PFSK-1 (cell line): ENCODE results near the gene NOS1.

ENCODE experiments used
- FOXP2 ChIP-seq: optimal IDR thresholded peaks from 2 replicates; pipeline ENCODE3; 2011; ENCODE audit warnings: borderline replicate concordance, control low read depth, inconsistent platforms; ENCODE audit not compliant: insufficient read depth; ENCODE audit errors: extremely low read length, extremely low read depth
- POLR2AphosphoS5 ChIP-seq: IDR thresholded peaks from 2 replicates; pipeline ENCODE4 v1.6.1; 2012; ENCODE audit warnings: low read depth, mild to moderate bottlenecking, control low read depth, low read length, moderate library complexity
- REST ChIP-seq, 2 experiments: IDR thresholded peaks; 2 replicates each; pipeline versions ENCODE4 v1.6.1 to v1.8.0; 2011 to 2012; ENCODE audit warnings: low read depth in 2 of 2, low read length in 2 of 2, control low read depth in 1 of 2, inconsistent platforms in 1 of 2, mild to moderate bottlenecking in 1 of 2, moderate library complexity in 1 of 2; ENCODE audit not compliant: insufficient read depth in 1 of 2
- SIN3A ChIP-seq: IDR thresholded peaks from 2 replicates; pipeline ENCODE4 v1.6.1; 2012; ENCODE audit warnings: mild to moderate bottlenecking, low read length, moderate library complexity, borderline replicate concordance; ENCODE audit not compliant: insufficient read depth
- TAF1 ChIP-seq: IDR thresholded peaks from 2 replicates; pipeline ENCODE4 v1.6.1; 2012; ENCODE audit warnings: low read length, control low read depth, borderline replicate concordance; ENCODE audit not compliant: insufficient read depth

NOS1 gene

GRCh38 chr12:117172168-117172567 lies 189.3 kb downstream of the NOS1 start:
- no peak for TF ChIP-seq POLR2AphosphoS5
- no peak for TF ChIP-seq SIN3A

DNA sequence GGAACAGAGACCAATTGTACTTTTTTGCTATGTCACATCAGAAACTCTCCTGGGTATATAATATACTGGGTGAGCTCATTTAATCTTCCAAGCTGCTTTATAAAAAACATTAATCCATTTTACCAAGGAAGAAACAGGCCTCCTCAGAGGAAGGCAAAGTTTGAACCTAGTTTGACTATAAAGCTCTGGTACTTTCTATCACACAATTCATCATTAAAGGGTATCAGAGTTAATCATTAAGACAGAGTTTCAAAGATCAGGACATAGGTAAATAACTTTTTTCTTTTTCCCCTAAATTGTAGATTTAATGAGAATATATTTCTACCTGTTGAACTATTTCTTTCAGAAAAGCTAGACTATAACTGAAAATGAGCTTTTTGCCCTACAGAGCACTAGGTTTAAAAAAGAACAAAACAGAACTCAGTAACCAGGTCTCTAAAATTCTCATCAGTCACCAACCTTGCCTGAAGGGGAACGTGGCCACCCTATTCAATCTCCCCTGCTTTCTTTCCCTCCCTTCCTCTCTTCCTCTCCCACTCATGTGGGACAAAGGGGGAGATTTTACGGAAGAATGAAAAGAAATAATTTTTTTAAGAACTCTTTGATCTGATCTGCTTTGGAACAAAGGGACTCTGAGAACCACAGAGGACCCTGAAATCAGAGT lies 189.8 kb downstream of the NOS1 start:
- TF ChIP-seq FOXP2 (no peak), POLR2AphosphoS5 (no peak), SIN3A (no peak)

DNA sequence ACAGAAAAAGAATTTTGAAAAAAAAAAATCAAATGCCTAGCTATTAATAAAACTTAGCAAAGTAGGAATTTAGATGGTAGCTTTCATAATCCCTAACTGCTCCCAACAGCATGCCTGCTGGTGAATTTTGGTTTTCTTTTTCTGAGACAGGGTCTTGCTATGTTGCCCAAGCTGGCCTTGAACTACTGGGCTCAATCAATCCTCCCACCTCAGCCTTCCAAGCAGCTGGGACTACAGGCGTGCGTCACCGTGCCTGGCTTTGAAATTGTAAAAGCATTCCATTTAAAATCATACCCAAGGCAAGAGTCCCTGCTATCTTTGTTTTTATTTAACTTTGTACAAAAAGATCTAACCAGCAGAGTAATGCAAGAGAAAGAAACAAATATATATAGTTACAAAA lies 191.9 kb downstream of the NOS1 start:
- TF ChIP-seq SIN3A: no peak
- no peak for TF ChIP-seq FOXP2
- no peak for TF ChIP-seq TAF1
- no peak for TF ChIP-seq REST (IDR thresholded peaks at IDR 0.05; ENCODE audit: insufficient read depth in 1 of 2, low read depth in 2 of 2, low read length in 2 of 2)
- TF ChIP-seq POLR2AphosphoS5: no peak

GRCh38 chr12:117168976-117169375 lies 192.4 kb downstream of the NOS1 start:
- no peak for TF ChIP-seq FOXP2
- no peak for TF ChIP-seq TAF1
- TF ChIP-seq POLR2AphosphoS5: no peak
- TF ChIP-seq REST (IDR thresholded peaks at IDR 0.05; ENCODE audit: insufficient read depth in 1 of 2, low read depth in 2 of 2, low read length in 2 of 2): no peak
- TF ChIP-seq SIN3A: no peak

DNA sequence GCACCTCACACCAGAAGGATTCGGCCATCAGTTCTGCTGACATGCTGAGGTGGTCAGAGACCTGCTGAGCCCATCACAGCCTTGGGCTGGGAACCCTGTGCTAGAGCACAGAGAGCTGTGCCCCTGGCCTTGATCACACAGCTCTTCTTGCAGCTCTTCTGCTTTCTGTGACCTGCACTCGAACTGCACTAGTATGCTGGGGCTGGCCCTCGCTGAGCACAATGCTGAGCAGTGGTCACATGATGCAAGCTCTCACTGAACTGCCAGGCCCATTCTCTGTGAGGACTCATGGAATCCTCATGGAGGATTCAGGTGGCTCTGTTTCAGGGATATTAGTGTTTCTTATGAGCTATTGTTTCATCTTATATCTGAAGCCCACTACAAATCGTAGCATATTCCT lies 193.7 kb downstream of the NOS1 start:
- TF ChIP-seq FOXP2: no peak
- no peak for TF ChIP-seq TAF1
- no peak for TF ChIP-seq SIN3A
- TF ChIP-seq REST (IDR thresholded peaks at IDR 0.05; ENCODE audit: insufficient read depth in 1 of 2, low read depth in 2 of 2, low read length in 2 of 2): no peak
- no peak for TF ChIP-seq POLR2AphosphoS5

GRCh38 chr12:117166107-117166506 lies 195.3 kb downstream of the NOS1 start:
- TF ChIP-seq SIN3A: no peak
- TF ChIP-seq FOXP2: no peak
- no peak for TF ChIP-seq POLR2AphosphoS5
- TF ChIP-seq REST (IDR thresholded peaks at IDR 0.05; ENCODE audit: insufficient read depth in 1 of 2, low read depth in 2 of 2, low read length in 2 of 2): no peak
- no peak for TF ChIP-seq TAF1
